Spleen (tissue), 11 donors: ENCODE data around the gene PA2G4. TPM values are rescaled to one million over a fixed set of nuclear protein-coding genes. Genes with fewer than 3 reads are reported as not detected.

Experiments
- DNase-seq: peaks from one replicate; pipeline ENCODE4 v3.0.0-alpha.2; 2020
- H3K27ac ChIP-seq, 8 donors: fragments of 200-600 bp; sonication (generic) in 7 of 8; 1 replicate in 4 of 8; 2 replicates in 4 of 8; pipeline versions ENCODE4 v1.5.0 to v1.8.0; 2016 to 2021; ENCODE audit warnings: inconsistent platforms in 4 of 8, mild to moderate bottlenecking in 4 of 8, moderate library complexity in 1 of 8
- H3K27me3 ChIP-seq, 7 donors: fragments of 200-600 bp; sonication (generic) in 6 of 7; replicated peaks in 1 of 7; 1 replicate in 4 of 7; 2 replicates in 3 of 7; pipeline versions ENCODE4 v1.5.0 to v1.8.0; 2016 to 2021; ENCODE audit warnings: inconsistent platforms in 3 of 7, mild to moderate bottlenecking in 1 of 7
- H3K36me3 ChIP-seq, 6 donors: fragments of 200-600 bp; sonication (generic) in 5 of 6; 1 replicate in 4 of 6; 2 replicates in 2 of 6; pipeline versions ENCODE4 v1.5.0 to v1.8.0; 2016 to 2021; ENCODE audit warnings: inconsistent platforms in 2 of 6
- H3K4me1 ChIP-seq, 6 donors: fragments of 200-600 bp; sonication (generic) in 5 of 6; 1 replicate in 3 of 6; 2 replicates in 3 of 6; pipeline versions ENCODE4 v1.5.0 to v1.8.0; 2016 to 2021; ENCODE audit warnings: inconsistent platforms in 3 of 6
- H3K4me3 ChIP-seq, 8 donors: fragments of 200-600 bp; sonication (generic) in 7 of 8; 1 replicate in 4 of 8; 2 replicates in 4 of 8; pipeline versions ENCODE4 v1.5.0 to v1.8.0; 2016 to 2021; ENCODE audit warnings: inconsistent platforms in 4 of 8, mild to moderate bottlenecking in 4 of 8, moderate library complexity in 2 of 8
- H3K9me3 ChIP-seq, 8 donors: fragments of 200-600 bp; sonication (generic) in 7 of 8; 1 replicate in 4 of 8; 2 replicates in 4 of 8; pipeline versions ENCODE4 v1.5.0 to v1.8.0; 2016 to 2021; ENCODE audit warnings: inconsistent platforms in 4 of 8
- CTCF ChIP-seq, 11 experiments: fragments of 200-600 bp in 7 of 11; fragments of 450-650 bp in 4 of 11; sonication (generic) in 4 of 11; IDR thresholded peaks in 8 of 11; conservative IDR thresholded peaks in 3 of 11; 1 replicate in 7 of 11; 2 replicates in 4 of 11; pipeline versions ENCODE4 v1.4.0 to v1.8.0; 2016 to 2021; ENCODE audit warnings: antibody characterized with exemption in 11 of 11, inconsistent platforms in 4 of 11, mild to moderate bottlenecking in 1 of 11
- POLR2A ChIP-seq, 3 donors: fragments of 450-650 bp; IDR thresholded peaks; one replicate each; pipeline ENCODE4 v1.5.1; 2017; ENCODE audit warnings: antibody characterized with exemption in 3 of 3, mild to moderate bottlenecking in 1 of 3
- POLR2AphosphoS5 ChIP-seq, 3 donors: sonication (generic); formaldehyde crosslinking; IDR thresholded peaks; one replicate each; pipeline ENCODE4 v1.5.1; 2017; ENCODE audit warnings: antibody characterized with exemption in 3 of 3
- WGBS, 5 donors: extraction: QIAGEN DNeasy Blood & Tissue Kit in 3 of 5; methylation state at CpG; one replicate each; pipeline versions ENCODE4 v1.1.5 to v1.1.7; 2013 to 2018; 5-methylcytosine and 5-hydroxymethylcytosine counted together
- intact Hi-C: fragments of 100-400 bp; cut with DNase I; formaldehyde crosslinking; loops from one replicate; pipeline ENCODE4 v1.15.0; 2023; ENCODE audit warnings: low total_unique reads
- polyA plus RNA-seq, 3 donors: library from polyadenylated mRNA; stranded (reverse); fragments of 200-250 nt; gene quantifications; one replicate each; pipeline ENCODE4 v1.2.1, GENCODE V29; 2013
- total RNA-seq, 7 donors: library from RNA; depleted of rRNA in 3 of 7; stranded (reverse); fragments of >200 nt in 3 of 7; fragmentation: NEBNext Ultra II Directional in 4 of 7; extraction: Animal tissue kit (Norgen Biotek cat#: 25700) in 4 of 7; gene quantifications; one replicate each; pipeline versions ENCODE4 v1.1.0 to v1.2.1, GENCODE V29; 2016 to 2021
- donor health status: healthy with polysubstance abuse.
- donor health status: DM: no; HTN: no; CAD: no; lungs with moderate emphysema.
- donor health status: DM: no; HTN: no; CAD: no.
- donor health status: Bipolar disorder and iron deficiency.
- donor health status: healthy.
- donor health status: DM: no; HTN: no; CAD: no.
- donor health status: DM: yes; HTN: yes; CAD: no.

PA2G4 gene
- total and polyA plus RNA-seq, 10 donors = 52.8 to 92.8 (median 73.4) TPM

DNA sequence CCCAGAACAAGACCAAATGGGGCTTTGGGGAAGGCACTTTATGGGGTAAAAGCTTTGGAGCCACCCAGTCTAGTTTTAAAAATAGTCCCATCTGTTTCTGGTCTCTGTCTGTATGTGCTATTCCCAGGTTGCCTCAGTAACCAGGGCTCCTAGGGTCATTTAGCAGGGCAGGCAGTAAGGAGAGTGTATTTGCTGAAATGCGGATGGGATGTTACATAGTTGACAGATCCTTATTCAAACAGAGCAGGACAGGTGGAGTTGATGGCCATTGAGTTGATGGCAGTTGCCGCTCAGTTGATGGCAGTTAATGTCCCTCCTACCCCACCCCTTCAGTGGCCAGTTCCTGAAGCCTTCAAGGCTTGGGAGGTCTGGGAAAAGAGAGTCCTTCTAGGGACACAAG, 18.3 kb downstream of the PA2G4 start:
- 87 to 100% (median 94%) methylated on average over 2 of the region's 2 CpGs for WGBS, 5 donors

GRCh38 chr12:56124133-56124532, 19.8 kb downstream of the PA2G4 start:
- peak overlapping the region in 4 of 8 donors; percentile 90 to 94 (median 93) for H3K27ac ChIP-seq
- intact Hi-C loops = no loop called here

More for the DNA sequence above, 18.3 kb downstream of the PA2G4 start:
- intact Hi-C loops = no loop called here
- Histone ChIP-seq H3K4me3 (no peak overlapping the region), H3K9me3 (no peaks in the 10 kb centered on the region), H3K36me3 (peaks cover 0 to 32% (median 20%) of the 10 kb centered on the region in 6 donors), H3K27me3 (no peaks in the 10 kb centered on the region), H3K27ac (peak overlapping the region in 2 of 8 donors; percentile 12 to 18), H3K4me1 (peaks cover 40 to 98% (median 65%) of the 10 kb centered on the region in 6 donors)
- no peak for TF ChIP-seq POLR2A (IDR thresholded peaks at IDR 0.05)
- TF ChIP-seq POLR2AphosphoS5 (IDR thresholded peaks at IDR 0.05) = no peak
- TF ChIP-seq CTCF (IDR thresholded peaks at IDR 0.05 in 8 of 11, conservative IDR thresholded peaks at IDR 0.05 in 3 of 11) = no peak
- DNase-seq = no peak

GRCh38 chr12:56126732-56127239, 22.4 kb downstream of the PA2G4 start:
- intact Hi-C loops = loop anchor here (2.0 kb wide), 1 partner anchor 62 kb away; the partner anchor contains the start of gene SMARCC2
- Histone ChIP-seq H3K27me3 (no peaks in the 10 kb centered on the region), H3K27ac (peak overlapping the region; percentile 76 to 94 (median 90)), H3K4me3 (peak overlapping the region in 3 of 8 donors; percentile 83 to 84 (median 84)), H3K4me1 (peaks cover 37 to 96% (median 62%) of the 10 kb centered on the region in 6 donors), H3K9me3 (no peaks in the 10 kb centered on the region), H3K36me3 (peaks cover 0 to 31% (median 18%) of the 10 kb centered on the region in 6 donors)
- WGBS, 5 donors = 27 to 47% (median 38%) methylated on average over 3 of the region's 3 CpGs
- TF ChIP-seq POLR2AphosphoS5 (IDR thresholded peaks at IDR 0.05) (no peak), POLR2A (IDR thresholded peaks at IDR 0.05) (no peak), CTCF (IDR thresholded peaks at IDR 0.05 in 8 of 11, conservative IDR thresholded peaks at IDR 0.05 in 3 of 11) (no peak)
- no peak for DNase-seq

More at GRCh38 chr12:56124133-56124532, 19.8 kb downstream of the PA2G4 start:
- Histone ChIP-seq H3K4me3 (no peak overlapping the region), H3K36me3 (peaks cover 0 to 32% (median 20%) of the 10 kb centered on the region in 6 donors), H3K9me3 (no peaks in the 10 kb centered on the region), H3K4me1 (peaks cover 32 to 96% (median 59%) of the 10 kb centered on the region in 6 donors), H3K27me3 (no peaks in the 10 kb centered on the region)
- TF ChIP-seq CTCF (IDR thresholded peaks at IDR 0.05 in 8 of 11, conservative IDR thresholded peaks at IDR 0.05 in 3 of 11) = no peak
- no peak for TF ChIP-seq POLR2AphosphoS5 (IDR thresholded peaks at IDR 0.05)
- no peak for TF ChIP-seq POLR2A (IDR thresholded peaks at IDR 0.05)
- no peak for DNase-seq
- WGBS, 5 donors = 76 to 85% (median 83%) methylated on average over 4 of the region's 4 CpGs

GRCh38 chr12:56127485-56127887, 23.1 kb downstream of the PA2G4 start:
- H3K9me3 ChIP-seq = no peaks in the 10 kb centered on the region
- peak overlapping the region in 7 of 8 donors; percentile 50 to 94 (median 83) for H3K4me3 ChIP-seq
- no peak for DNase-seq
- intact Hi-C loops = loop anchor here (2.0 kb wide), 1 partner anchor 61 kb away; the partner anchor contains the start of gene SMARCC2
- WGBS, 5 donors = 0 to 2% (median 1%) methylated on average over 8 of the region's 8 CpGs
- no peak for TF ChIP-seq POLR2A (IDR thresholded peaks at IDR 0.05)
- no peak for TF ChIP-seq CTCF (IDR thresholded peaks at IDR 0.05 in 8 of 11, conservative IDR thresholded peaks at IDR 0.05 in 3 of 11)
- TF ChIP-seq POLR2AphosphoS5 (IDR thresholded peaks at IDR 0.05) = no peak
- H3K36me3 ChIP-seq = peaks cover 0 to 34% (median 24%) of the 10 kb centered on the region in 6 donors
- no peaks in the 10 kb centered on the region for H3K27me3 ChIP-seq
- peak overlapping the region; percentile 76 to 94 (median 90) for H3K27ac ChIP-seq
- peaks cover 37 to 96% (median 61%) of the 10 kb centered on the region in 6 donors for H3K4me1 ChIP-seq
